ENCODE measurements around the gene RBM18.

DNA sequence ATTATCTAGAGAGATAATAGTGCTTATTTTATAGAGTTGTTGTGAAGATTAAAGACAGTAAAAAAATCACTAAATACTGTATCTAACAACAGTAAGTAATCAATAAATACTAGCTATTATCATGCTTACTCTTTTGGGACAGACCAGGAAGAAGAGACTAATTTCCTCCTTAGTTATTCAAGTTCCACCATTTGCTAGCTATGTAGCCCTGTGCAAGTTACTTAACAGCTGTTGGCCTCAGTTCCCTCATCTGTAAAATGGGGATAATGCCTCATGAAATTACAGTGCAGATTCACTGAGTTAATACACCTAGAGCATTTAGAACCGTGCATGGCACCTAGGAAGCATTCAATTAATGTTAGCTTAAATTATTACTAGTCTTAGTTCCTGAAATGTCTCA lies 2.6 kb downstream of the RBM18 start:
- TF ChIP-seq EZH2 (IDR thresholded peaks at IDR 0.05; ENCODE audit: borderline replicate concordance, low read length) (no peak), CTCF (IDR thresholded peaks at IDR 0.05; ENCODE audit: low read length) (no peak)
